Neural progenitor cell (in vitro differentiated cells): ENCODE data around the gene SPN. TPM values are rescaled to one million over a fixed set of nuclear protein-coding genes. Genes with fewer than 3 reads are reported as not detected.
A peak's percentile ranks its signal among the peaks of the same experiment; 100 is the strongest.
"Not testable (repeated sequence)": the region's sequence is repeated elsewhere in the genome, so short reads cannot be mapped to it uniquely, and the experiment has no call there.

Source experiments
- DNase-seq: peaks from one replicate; pipeline ENCODE4 v3.0.0-alpha.2; 2016; ENCODE audit warnings: low spot score
- H2AFZ ChIP-seq: fragments of 200-600 bp; sonication (generic); replicated peaks from 2 replicates; pipeline ENCODE4 v1.6.1; 2016; ENCODE audit warnings: antibody characterized with exemption
- H3F3A ChIP-seq: fragments of 200-600 bp; sonication (generic); 2 replicates; pipeline ENCODE4 v1.6.1; 2016; ENCODE audit warnings: antibody characterized with exemption, low read depth
- H3K27ac ChIP-seq: fragments of 200-600 bp; sonication (generic); 2 replicates; pipeline ENCODE4 v1.5.1; 2016; ENCODE audit warnings: mild to moderate bottlenecking
- H3K27me3 ChIP-seq: fragments of 200-600 bp; sonication (generic); 2 replicates; pipeline ENCODE4 v1.6.1; 2016; ENCODE audit warnings: mild to moderate bottlenecking, moderate library complexity
- H3K36me3 ChIP-seq: fragments of 200-600 bp; sonication (generic); 2 replicates; pipeline ENCODE4 v1.5.1; 2016
- H3K4me1 ChIP-seq: fragments of 200-600 bp; sonication (generic); 2 replicates; pipeline ENCODE4 v1.6.1; 2016; ENCODE audit warnings: mixed run types
- H3K4me2 ChIP-seq: fragments of 200-600 bp; sonication (generic); 2 replicates; pipeline ENCODE4 v1.6.1; 2016
- H3K4me3 ChIP-seq: fragments of 200-600 bp; sonication (generic); 2 replicates; pipeline ENCODE4 v1.5.1; 2016
- H3K79me2 ChIP-seq: fragments of 200-600 bp; sonication (generic); 2 replicates; pipeline ENCODE4 v1.6.1; 2016; ENCODE audit warnings: low read depth
- H3K9ac ChIP-seq: fragments of 200-600 bp; sonication (generic); 2 replicates; pipeline ENCODE4 v1.6.1; 2016
- H3K9me3 ChIP-seq: fragments of 200-600 bp; sonication (generic); 2 replicates; pipeline ENCODE4 v1.5.1; 2016; ENCODE audit warnings: low read depth
- H4K20me1 ChIP-seq: fragments of 200-600 bp; sonication (generic); 2 replicates; pipeline ENCODE4 v1.6.1; 2016; ENCODE audit warnings: low read depth
- H3K27ac Mint-ChIP-seq: 3 replicates; pipeline ENCODE4 v1.8.0; 2021; ENCODE audit warnings: mixed read lengths
- H3K27me3 Mint-ChIP-seq: 2 replicates; pipeline ENCODE4 v1.8.0; 2022; ENCODE audit warnings: low read depth, mild to moderate bottlenecking, inconsistent platforms, moderate library complexity, mixed read lengths; ENCODE audit not compliant: insufficient read depth
- H3K36me3 Mint-ChIP-seq: 3 replicates; pipeline ENCODE4 v1.8.0; 2021; ENCODE audit warnings: mixed read lengths
- H3K4me1 Mint-ChIP-seq: 3 replicates; pipeline ENCODE4 v1.8.0; 2021; ENCODE audit warnings: mixed read lengths
- H3K4me3 Mint-ChIP-seq: 3 replicates; pipeline ENCODE4 v1.8.0; 2021; ENCODE audit warnings: mild to moderate bottlenecking, moderate library complexity, mixed read lengths
- H3K9me3 Mint-ChIP-seq: 3 replicates; pipeline ENCODE4 v1.8.0; 2020; ENCODE audit warnings: mixed read lengths
- CTCF ChIP-seq: fragments of 200-600 bp; sonication (generic); IDR thresholded peaks from 2 replicates; pipeline ENCODE4 v1.5.1; 2017; ENCODE audit warnings: antibody characterized with exemption, mild to moderate bottlenecking
- EZH2 ChIP-seq: fragments of 200-600 bp; sonication (generic); IDR thresholded peaks from 2 replicates; pipeline ENCODE4 v1.6.1; 2017; ENCODE audit warnings: antibody characterized with exemption, mild to moderate bottlenecking, moderate library complexity
- EZH2phosphoT487 ChIP-seq: fragments of 200-600 bp; sonication (generic); IDR thresholded peaks from 2 replicates; pipeline ENCODE4 v1.6.1; 2017; ENCODE audit warnings: antibody characterized with exemption
- total RNA-seq: library from RNA; depleted of rRNA; stranded (reverse); fragments of >200 nt; gene quantifications from 2 replicates; pipeline ENCODE4 v1.2.3, GENCODE V29; 2015; ENCODE audit warnings: low replicate concordance

The SPN gene
- total RNA-seq, 1 donor from 2014 or later: 0.02 TPM

GRCh38 chr16:29663807-29664090, 702 bp downstream of the SPN start:
- Histone ChIP-seq H2AFZ (no peak overlapping the region), H3K27ac (no peak overlapping the region)
- H3K4me3 Mint-ChIP-seq: peak overlapping the region; percentile 69

GRCh38 chr16:29664091-29664921, 1.3 kb downstream of the SPN start:
- Histone ChIP-seq H3K36me3 (no peaks in the 10 kb centered on the region), H4K20me1 (no peaks in the 10 kb centered on the region), H3K79me2 (no peaks in the 10 kb centered on the region), H3K9ac (no peak overlapping the region), H3K4me1 (peaks cover 21% of the 10 kb centered on the region), H3F3A (peaks cover 18% of the 10 kb centered on the region), H3K27me3 (no peaks in the 10 kb centered on the region), H3K27ac (no peak overlapping the region), H3K4me3 (no peak overlapping the region), H3K9me3 (no peaks in the 10 kb centered on the region), H3K4me2 (no peak overlapping the region), H2AFZ (no peak overlapping the region)
- H3K36me3 Mint-ChIP-seq: no peaks in the 10 kb centered on the region
- peak; percentile 47 for DNase-seq
- peaks cover 42% of the 10 kb centered on the region for H3K4me1 Mint-ChIP-seq
- H3K27me3 Mint-ChIP-seq: peaks cover 11% of the 10 kb centered on the region
- TF ChIP-seq CTCF (no peak), EZH2 (no peak), EZH2phosphoT487 (no peak)
- peak overlapping the region; percentile 69 for H3K4me3 Mint-ChIP-seq
- no peaks in the 10 kb centered on the region for H3K9me3 Mint-ChIP-seq
- H3K27ac Mint-ChIP-seq: peak overlapping the region; percentile 91

More at GRCh38 chr16:29663807-29664090, 702 bp downstream of the SPN start:
- no peaks in the 10 kb centered on the region for H3K36me3 Mint-ChIP-seq
- Histone ChIP-seq H3K4me3 (no peak overlapping the region), H3F3A (peaks cover 18% of the 10 kb centered on the region), H3K4me2 (no peak overlapping the region), H3K36me3 (no peaks in the 10 kb centered on the region), H3K9me3 (no peaks in the 10 kb centered on the region), H3K27me3 (no peaks in the 10 kb centered on the region), H3K79me2 (no peaks in the 10 kb centered on the region), H4K20me1 (no peaks in the 10 kb centered on the region), H3K4me1 (peaks cover 21% of the 10 kb centered on the region), H3K9ac (no peak overlapping the region)
- no peak for DNase-seq
- H3K27ac Mint-ChIP-seq: peak overlapping the region; percentile 91
- TF ChIP-seq CTCF (no peak), EZH2phosphoT487 (no peak), EZH2 (no peak)
- peaks cover 12% of the 10 kb centered on the region for H3K27me3 Mint-ChIP-seq
- H3K4me1 Mint-ChIP-seq: peaks cover 42% of the 10 kb centered on the region
- no peaks in the 10 kb centered on the region for H3K9me3 Mint-ChIP-seq

GRCh38 chr16:29665294-29666077, 2.4 kb downstream of the SPN start:
- H4K20me1 ChIP-seq: no peaks in the 10 kb centered on the region
- peaks cover 18% of the 10 kb centered on the region for H3F3A ChIP-seq
- no peaks in the 10 kb centered on the region for H3K36me3 ChIP-seq
- H2AFZ ChIP-seq: peak overlapping the region; percentile 87
- TF ChIP-seq CTCF (no peak), EZH2 (no peak), EZH2phosphoT487 (no peak)
- H3K4me2 ChIP-seq: no peak overlapping the region
- no peaks in the 10 kb centered on the region for H3K27me3 ChIP-seq
- H3K79me2 ChIP-seq: no peaks in the 10 kb centered on the region
- peaks cover 21% of the 10 kb centered on the region for H3K4me1 ChIP-seq
- H3K36me3 Mint-ChIP-seq: no peaks in the 10 kb centered on the region
- no peak for DNase-seq
- no peaks in the 10 kb centered on the region for H3K9me3 ChIP-seq
- H3K4me1 Mint-ChIP-seq: peaks cover 42% of the 10 kb centered on the region
- no peaks in the 10 kb centered on the region for H3K9me3 Mint-ChIP-seq
- peak overlapping the region; percentile 59 for H3K4me3 Mint-ChIP-seq
- H3K27ac Mint-ChIP-seq: peak overlapping the region; percentile 97
- peaks cover 11% of the 10 kb centered on the region for H3K27me3 Mint-ChIP-seq
- H3K27ac ChIP-seq: no peak overlapping the region
- no peak overlapping the region for H3K9ac ChIP-seq
- no peak overlapping the region for H3K4me3 ChIP-seq

GRCh38 chr16:29667322-29667610, 4.2 kb downstream of the SPN start:
- not testable (repeated sequence) for H3K79me2 ChIP-seq, H4K20me1 ChIP-seq, DNase-seq, H3K36me3 Mint-ChIP-seq, H3K9me3 ChIP-seq, H3K9ac ChIP-seq, H3K27me3 ChIP-seq, H3K9me3 Mint-ChIP-seq, H3K36me3 ChIP-seq
- Mint-ChIP-seq H3K27me3 (peaks cover 10% of the 10 kb centered on the region), H3K4me3 (peak overlapping the region; percentile 79), H3K4me1 (peaks cover 45% of the 10 kb centered on the region), H3K27ac (peak overlapping the region; percentile 97)
- Histone ChIP-seq H3F3A (peaks cover 18% of the 10 kb centered on the region), H2AFZ (peak overlapping the region; percentile 87), H3K4me2 (peak overlapping the region; percentile 67), H3K27ac (peak overlapping the region; percentile 60), H3K4me1 (peaks cover 21% of the 10 kb centered on the region), H3K4me3 (peak overlapping the region; percentile 28)
